ENCODE data around the gene ABCG1.

The ABCG1 gene

DNA sequence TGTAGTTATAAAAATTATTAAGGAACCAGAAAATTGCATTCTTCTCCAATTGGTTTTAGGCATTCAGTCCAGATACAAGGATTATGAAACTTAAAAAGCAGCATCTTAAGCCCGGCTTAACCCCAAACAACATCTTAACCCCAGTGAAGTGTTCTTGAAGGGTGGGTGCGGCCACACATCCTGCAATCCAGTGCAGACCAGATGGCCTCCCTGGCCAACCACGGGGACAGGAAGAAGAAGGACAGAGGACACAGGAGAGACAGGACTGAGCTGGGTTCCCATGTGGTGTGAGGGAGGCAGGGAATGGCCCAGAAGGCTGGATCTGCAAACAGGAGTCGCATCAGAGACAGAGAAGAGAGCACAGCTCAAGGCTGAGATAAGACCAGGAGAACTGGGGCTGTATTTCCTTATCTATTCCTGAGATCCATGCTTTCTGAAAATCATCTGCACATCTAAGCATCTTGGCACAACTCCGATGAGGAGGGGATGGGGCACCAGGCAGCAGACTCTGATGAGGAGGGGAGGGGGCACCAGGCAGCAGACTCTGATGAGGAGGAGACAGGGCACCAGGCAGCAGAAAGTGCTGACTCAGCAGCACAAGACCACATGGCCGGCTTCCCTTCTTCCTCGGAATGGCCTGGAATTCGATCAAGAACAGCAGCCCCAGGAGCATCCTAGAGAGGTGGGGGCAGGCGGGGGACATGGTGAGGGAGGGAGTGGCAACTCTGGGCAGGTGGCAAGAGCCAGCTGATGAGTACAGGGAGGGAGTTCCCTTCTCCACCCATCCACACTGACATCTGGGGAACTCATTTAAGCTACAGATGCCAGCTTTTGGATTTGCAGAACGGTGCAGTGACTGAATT is 26.6 kb downstream of the ABCG1 start:
- Histone ChIP-seq H3K27ac (no peak overlapping the region), H3K4me1 (ENCODE audit: low read depth, poor library complexity, severe bottlenecking) (no peaks in the 10 kb centered on the region), H3K9ac (no peak overlapping the region), H3K79me2 (ENCODE audit: insufficient read depth, low read depth) (no peaks in the 10 kb centered on the region), H3K27me3 (ENCODE audit: insufficient read depth, low read depth) (no peaks in the 10 kb centered on the region), H2AFZ (ENCODE audit: low read depth) (no peak overlapping the region), H3K36me3 (ENCODE audit: insufficient read depth) (no peaks in the 10 kb centered on the region), H3K4me2 (no peak overlapping the region), H3K4me3 (IDR thresholded peaks at IDR 0.05; ENCODE audit: insufficient read depth, low read depth, low read length) (no peak overlapping the region), H4K20me1 (ENCODE audit: insufficient read depth) (no peaks in the 10 kb centered on the region)
- TF ChIP-seq, protein P1, sequence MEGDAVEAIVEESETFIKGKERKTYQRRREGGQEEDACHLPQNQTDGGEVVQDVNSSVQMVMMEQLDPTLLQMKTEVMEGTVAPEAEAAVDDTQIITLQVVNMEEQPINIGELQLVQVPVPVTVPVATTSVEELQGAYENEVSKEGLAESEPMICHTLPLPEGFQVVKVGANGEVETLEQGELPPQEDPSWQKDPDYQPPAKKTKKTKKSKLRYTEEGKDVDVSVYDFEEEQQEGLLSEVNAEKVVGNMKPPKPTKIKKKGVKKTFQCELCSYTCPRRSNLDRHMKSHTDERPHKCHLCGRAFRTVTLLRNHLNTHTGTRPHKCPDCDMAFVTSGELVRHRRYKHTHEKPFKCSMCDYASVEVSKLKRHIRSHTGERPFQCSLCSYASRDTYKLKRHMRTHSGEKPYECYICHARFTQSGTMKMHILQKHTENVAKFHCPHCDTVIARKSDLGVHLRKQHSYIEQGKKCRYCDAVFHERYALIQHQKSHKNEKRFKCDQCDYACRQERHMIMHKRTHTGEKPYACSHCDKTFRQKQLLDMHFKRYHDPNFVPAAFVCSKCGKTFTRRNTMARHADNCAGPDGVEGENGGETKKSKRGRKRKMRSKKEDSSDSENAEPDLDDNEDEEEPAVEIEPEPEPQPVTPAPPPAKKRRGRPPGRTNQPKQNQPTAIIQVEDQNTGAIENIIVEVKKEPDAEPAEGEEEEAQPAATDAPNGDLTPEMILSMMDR (conservative IDR thresholded peaks at IDR 0.05; ENCODE audit: low read depth, low read length) = no peak

DNA sequence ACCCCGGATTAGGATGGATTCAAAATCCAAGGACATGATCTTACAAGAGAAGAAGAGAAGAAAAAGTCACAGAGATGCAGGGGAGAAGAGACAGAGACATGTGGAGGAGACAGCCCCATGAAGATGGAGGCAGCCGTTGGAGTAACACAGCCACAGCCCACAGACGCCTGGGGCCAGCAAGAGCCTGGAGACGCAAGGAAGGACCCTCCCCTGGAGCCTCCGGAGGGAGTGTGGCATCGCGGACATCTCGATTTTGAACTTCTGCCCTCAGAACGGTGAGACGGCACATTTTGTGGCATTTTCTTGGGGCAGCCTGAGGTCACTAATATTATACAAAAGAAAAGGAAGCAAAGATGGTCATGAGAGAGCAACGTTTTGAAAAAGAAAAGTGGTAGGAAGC is 28.8 kb downstream of the ABCG1 start:
- H2AFZ ChIP-seq (ENCODE audit: low read depth) = no peak overlapping the region
- no peak overlapping the region for H3K4me3 ChIP-seq (IDR thresholded peaks at IDR 0.05; ENCODE audit: insufficient read depth, low read depth, low read length)
- no peaks in the 10 kb centered on the region for H3K27me3 ChIP-seq (ENCODE audit: insufficient read depth, low read depth)
- H3K9ac ChIP-seq = no peak overlapping the region
- H4K20me1 ChIP-seq (ENCODE audit: insufficient read depth) = no peaks in the 10 kb centered on the region
- no peak overlapping the region for H3K4me2 ChIP-seq
- no peaks in the 10 kb centered on the region for H3K36me3 ChIP-seq (ENCODE audit: insufficient read depth)
- no peaks in the 10 kb centered on the region for H3K79me2 ChIP-seq (ENCODE audit: insufficient read depth, low read depth)
- H3K4me1 ChIP-seq (ENCODE audit: low read depth, poor library complexity, severe bottlenecking) = no peaks in the 10 kb centered on the region
- TF ChIP-seq, protein P1 (conservative IDR thresholded peaks at IDR 0.05; ENCODE audit: low read depth, low read length) = no peak
- H3K27ac ChIP-seq = no peak overlapping the region

DNA sequence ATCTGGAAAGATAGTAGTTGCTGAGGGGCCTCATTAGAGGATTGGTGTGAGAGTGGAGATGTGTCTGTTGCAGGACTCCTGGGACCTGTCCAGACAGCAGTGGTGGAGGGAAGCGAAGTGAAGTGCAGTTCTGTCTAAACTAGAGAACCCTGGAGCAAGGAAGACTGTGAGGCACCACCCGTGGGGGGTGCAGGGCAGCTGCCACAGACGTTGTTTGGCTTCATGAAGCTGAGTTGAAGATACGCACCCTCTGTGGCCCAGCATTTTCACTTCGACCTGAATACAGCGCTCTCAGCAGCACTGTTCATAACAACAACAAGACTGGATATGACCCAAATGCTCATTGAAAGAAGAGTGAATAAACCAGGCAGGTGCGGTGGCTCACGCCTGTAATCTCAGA is 29.3 kb downstream of the ABCG1 start:
- Histone ChIP-seq H3K4me2 (no peak overlapping the region), H3K4me1 (ENCODE audit: low read depth, poor library complexity, severe bottlenecking) (no peaks in the 10 kb centered on the region), H3K4me3 (IDR thresholded peaks at IDR 0.05; ENCODE audit: insufficient read depth, low read depth, low read length) (no peak overlapping the region), H3K27me3 (ENCODE audit: insufficient read depth, low read depth) (no peaks in the 10 kb centered on the region), H3K9ac (no peak overlapping the region), H3K79me2 (ENCODE audit: insufficient read depth, low read depth) (no peaks in the 10 kb centered on the region), H2AFZ (ENCODE audit: low read depth) (no peak overlapping the region), H3K27ac (no peak overlapping the region), H4K20me1 (ENCODE audit: insufficient read depth) (no peaks in the 10 kb centered on the region), H3K36me3 (ENCODE audit: insufficient read depth) (no peaks in the 10 kb centered on the region)
- TF ChIP-seq, protein P1 (conservative IDR thresholded peaks at IDR 0.05; ENCODE audit: low read depth, low read length) = no peak

DNA sequence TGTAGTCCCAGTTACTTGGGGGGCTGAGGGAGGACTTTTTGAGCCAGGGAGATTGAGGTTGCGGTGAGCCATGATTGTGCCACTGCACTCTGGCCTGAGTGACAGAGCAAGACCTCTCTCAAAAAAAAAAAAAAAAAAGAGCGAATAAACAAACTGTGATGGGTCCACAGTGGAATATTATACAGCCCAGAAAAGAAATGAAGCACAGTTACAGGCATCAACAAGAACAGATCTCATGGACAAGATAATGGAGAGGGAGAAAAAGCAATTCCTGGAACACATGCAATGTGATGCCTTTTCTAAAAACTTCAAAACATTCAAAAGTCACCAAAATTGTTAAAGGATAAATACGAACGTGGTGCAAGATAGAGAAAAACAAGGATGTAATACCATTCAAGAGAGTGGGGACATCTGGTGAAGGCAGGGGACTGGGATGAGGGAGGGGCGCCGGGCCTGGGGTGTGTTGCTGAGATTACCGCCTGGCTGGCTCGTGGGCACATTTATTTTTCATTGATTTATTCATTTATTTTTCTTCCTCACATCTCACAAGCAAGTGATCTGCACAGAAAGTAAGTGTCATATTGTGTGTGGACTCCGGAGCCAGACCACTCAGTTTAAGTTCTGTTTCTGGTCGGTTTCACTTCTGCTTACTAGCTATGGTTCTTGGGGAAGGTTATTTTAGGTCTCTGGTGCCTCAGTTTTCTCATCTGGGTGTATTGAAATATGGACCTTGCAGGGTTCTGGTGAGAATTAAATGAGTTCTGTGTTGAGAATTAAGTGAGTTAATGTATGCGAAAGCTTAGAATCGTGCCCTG is 30.1 kb downstream of the ABCG1 start:
- Histone ChIP-seq H3K79me2 (ENCODE audit: insufficient read depth, low read depth) (no peaks in the 10 kb centered on the region), H3K4me1 (ENCODE audit: low read depth, poor library complexity, severe bottlenecking) (no peaks in the 10 kb centered on the region), H3K27ac (no peak overlapping the region), H4K20me1 (ENCODE audit: insufficient read depth) (no peaks in the 10 kb centered on the region), H3K9ac (no peak overlapping the region), H3K4me2 (no peak overlapping the region), H3K4me3 (IDR thresholded peaks at IDR 0.05; ENCODE audit: insufficient read depth, low read depth, low read length) (no peak overlapping the region), H3K27me3 (ENCODE audit: insufficient read depth, low read depth) (no peaks in the 10 kb centered on the region), H2AFZ (ENCODE audit: low read depth) (no peak overlapping the region), H3K36me3 (ENCODE audit: insufficient read depth) (no peaks in the 10 kb centered on the region)
- TF ChIP-seq, protein P1 (conservative IDR thresholded peaks at IDR 0.05; ENCODE audit: low read depth, low read length) = no peak

Measured in KMS-11 (cell line).